ENCODE results near the gene HIVEP1.

GRCh38 chr6:12105271-12105670 lies 93.2 kb downstream of the HIVEP1 start:
- TF ChIP-seq CTCF (IDR thresholded peaks at IDR 0.05) (no peak), ZFX (IDR thresholded peaks at IDR 0.05; ENCODE audit: borderline replicate concordance) (no peak)
